Measurements from ENCODE around the gene ANXA4. TPM values are rescaled to one million over a fixed set of nuclear protein-coding genes. Genes with fewer than 3 reads are reported as not detected.
"Not testable (repeated sequence)": the region's sequence is repeated elsewhere in the genome, so short reads cannot be mapped to it uniquely, and the experiment has no call there.

The ANXA4 gene
- total RNA-seq, 1 donor from 2014 or later: 27.5 TPM

DNA sequence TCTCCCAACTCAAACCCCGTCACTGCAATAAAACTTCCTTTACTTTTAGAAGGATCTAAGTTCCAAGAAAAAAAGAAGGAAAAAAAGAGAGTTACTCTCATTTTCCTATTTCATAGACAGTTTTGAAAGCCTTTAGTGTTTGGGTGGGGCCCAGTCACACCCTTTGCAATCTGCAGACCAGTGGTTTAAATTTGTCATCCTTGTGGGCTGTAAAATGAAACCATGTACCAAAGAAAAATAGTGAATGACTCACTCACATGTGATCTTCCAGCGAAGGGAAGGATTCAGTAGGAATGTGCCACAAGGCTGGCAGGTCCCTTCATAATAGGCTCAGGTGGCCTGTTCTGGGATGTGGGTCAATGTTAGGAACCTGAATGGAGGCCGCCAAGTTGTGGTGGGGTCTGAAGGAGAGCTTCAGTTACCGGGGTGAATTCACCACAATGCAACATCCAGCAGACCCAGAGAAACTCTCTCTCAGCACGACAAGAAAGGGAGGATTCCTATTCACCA, 28.3 kb downstream of the ANXA4 start:
- peak; percentile 66 for ATAC-seq
- no peak for DNase-seq (ENCODE audit: missing footprints)
- intact Hi-C loops (cut with DNase I): no loop called here

GRCh38 chr2:69770747-69771146, 28.8 kb downstream of the ANXA4 start:
- ATAC-seq (no peak), DNase-seq (ENCODE audit: missing footprints) (no peak)
- intact Hi-C loops (cut with DNase I): no loop called here

- intact Hi-C loops (cut with DNase I): no loop called here
- ATAC-seq (no peak), DNase-seq (ENCODE audit: missing footprints) (no peak)
Measured at GRCh38 chr2:69771461-69771860, 29.5 kb downstream of the ANXA4 start.

DNA sequence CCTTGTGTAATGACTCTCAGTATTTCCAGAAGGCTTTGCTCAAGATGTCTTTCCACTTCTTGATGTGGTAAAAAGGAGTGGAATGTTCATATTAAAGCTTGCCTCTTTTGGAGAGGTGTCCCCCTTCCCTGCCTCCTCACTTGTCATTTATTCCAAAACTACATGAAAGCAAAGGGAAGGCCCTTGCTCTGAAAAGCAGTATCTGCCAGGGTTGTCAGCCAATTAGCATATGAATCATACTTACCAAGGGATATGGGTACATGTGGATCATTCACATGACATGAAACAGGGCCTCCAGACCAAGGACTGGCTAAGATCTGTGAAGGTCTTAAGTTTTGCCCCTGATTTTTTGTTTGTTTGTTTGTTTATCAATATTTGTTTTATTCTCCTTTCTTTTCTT, 31.3 kb downstream of the ANXA4 start:
- intact Hi-C loops (cut with DNase I): no loop called here
- ATAC-seq (no peak), DNase-seq (ENCODE audit: missing footprints) (no peak)

- ATAC-seq; DNase-seq (ENCODE audit: missing footprints); intact Hi-C loops (cut with DNase I): not testable (repeated sequence)
Measured at GRCh38 chr2:69774258-69774983, 32.5 kb downstream of the ANXA4 start.

DNA sequence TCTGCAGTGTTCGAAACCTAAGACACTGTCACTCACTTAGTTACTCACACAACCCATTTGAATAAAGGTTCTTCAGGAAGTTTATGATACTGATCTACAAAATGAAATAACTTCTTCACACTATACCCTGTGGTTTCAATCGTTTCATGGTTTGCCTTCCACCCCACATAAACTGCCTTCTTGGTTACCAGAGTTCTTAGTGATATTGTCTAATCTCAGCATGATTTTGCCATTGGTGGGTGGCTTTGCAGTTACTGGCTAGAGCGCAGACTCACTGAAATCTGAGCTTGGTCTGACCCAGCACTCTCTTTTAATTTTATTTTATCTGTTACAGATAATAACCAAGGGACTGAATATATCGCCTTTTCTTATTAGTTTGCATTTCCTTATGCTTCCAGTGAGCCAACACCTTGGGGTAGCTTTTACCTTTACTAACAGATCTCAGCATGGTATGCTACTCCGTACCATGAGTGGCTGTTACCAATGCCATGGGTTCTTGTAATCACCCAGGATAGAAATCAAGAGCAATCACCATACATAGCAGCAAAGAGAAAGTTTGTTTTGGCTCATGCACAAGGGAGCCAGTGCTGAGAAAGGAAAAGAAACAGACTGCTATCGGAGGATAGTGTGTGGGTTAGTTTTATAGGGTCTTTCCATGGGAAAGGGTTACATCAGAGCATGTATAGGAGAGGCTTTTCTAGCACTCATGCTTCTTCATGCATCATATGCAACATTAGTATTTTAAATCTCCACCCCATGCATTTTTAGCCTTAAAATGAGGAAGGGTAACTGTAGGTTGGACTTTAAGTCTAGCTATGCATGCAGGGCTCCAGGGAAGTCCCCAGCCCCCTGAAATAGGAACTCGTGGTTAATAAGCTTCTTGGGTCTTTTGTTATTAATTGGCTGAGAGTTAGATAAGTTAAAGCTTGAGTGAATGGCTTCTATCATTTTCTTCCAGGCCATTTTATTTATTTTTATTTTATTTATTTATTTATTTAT, 33.3 kb downstream of the ANXA4 start:
- intact Hi-C loops (cut with DNase I): no loop called here
- ATAC-seq: no peak
- DNase-seq (ENCODE audit: missing footprints): no peak

DNA sequence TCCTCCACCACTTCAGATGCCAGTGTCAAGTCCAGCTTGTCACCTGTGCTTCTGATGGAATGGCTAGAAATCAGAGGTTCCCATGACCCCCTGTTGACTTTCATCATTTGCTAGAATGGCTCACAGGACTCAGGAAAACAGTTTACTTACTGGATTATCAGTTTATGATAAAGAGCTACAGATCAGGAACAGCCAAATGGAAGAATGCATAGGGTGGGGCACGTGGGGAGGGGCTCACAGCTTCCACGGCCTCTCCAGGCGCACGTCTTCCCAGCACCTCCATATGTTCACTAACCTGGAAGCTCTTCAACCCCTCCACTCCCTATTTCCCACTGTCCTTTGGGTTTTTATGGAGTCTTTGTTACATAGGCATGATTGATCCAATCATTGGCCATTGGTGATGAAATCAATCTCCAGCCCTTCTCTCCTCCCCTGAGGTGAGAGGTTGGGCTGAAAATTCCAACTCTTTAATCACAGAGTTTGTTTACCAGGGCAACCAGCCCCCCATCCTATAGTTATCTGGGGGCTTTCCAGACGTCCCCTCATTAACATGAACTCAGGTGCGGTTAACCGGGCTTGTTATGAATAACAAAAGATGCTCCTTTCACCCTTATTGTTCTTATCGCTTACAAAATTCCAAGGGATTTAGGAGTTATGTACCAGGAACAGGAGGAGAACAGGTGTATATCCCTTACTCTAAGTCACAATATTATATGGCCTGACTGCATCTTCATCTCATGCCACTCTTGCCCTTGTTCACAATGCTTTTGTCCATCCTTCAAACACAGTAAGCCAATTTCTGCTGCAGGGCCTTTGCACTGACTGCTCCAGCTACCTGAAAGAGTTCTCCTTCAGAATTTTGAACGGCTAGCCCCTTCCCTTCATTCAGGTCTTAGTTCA, 35.2 kb downstream of the ANXA4 start:
- intact Hi-C loops (cut with DNase I): no loop called here
- DNase-seq (ENCODE audit: missing footprints) (no peak), ATAC-seq (no peak)

DNA sequence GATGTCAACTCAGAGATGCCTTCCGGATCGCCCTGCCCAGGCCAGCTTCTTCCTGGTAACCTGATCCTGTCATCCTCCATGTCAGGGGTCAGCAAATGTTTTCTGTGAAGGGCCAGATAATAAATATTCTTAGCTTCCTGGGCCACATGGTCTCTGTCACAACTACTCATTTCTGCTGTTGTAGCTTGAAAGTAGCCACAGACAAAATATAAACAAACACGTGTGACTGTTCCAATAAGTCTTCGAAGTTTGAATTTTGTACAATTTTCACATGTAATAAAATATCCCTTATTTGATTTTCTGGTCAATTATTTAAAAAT, 35.8 kb downstream of the ANXA4 start:
- no peak for ATAC-seq
- no peak for DNase-seq (ENCODE audit: missing footprints)
- intact Hi-C loops (cut with DNase I): no loop called here

DNA sequence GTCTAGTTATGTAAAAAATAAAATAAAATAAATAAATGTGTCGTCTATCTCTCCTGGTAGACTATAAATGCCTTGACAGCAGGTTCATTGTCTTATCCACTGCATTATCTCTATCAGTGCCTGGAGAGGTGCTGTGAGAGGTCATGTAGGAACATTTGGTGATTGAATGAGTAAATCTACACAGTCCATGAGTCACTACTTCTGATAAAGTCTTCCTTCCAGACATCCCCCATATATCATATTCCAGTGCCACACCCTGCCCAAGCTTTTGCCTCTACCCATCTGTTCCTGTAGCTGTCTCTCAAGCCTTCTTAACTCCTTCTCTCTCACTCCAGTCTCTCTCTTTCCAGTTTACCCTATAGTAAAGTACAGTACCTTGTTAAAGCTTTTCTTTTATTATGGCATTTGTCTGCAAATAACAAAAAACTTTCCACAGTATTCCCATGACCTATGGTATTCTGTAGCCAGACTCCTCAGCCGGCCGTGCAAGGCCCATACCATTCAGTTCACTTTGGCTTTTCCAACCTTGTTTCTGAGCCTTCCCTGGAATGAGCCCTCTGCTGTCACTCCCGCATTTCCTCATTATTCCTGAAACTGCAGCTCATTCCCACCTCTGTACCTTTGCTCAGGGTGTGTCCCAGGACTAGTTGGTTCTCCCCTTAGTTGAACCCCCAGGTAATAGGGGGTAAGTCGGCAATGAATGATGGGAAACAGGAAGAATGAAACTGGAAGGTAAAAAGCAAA, 37.5 kb downstream of the ANXA4 start:
- DNase-seq (ENCODE audit: missing footprints) (no peak), ATAC-seq (no peak)
- intact Hi-C loops (cut with DNase I): no loop called here

GRCh38 chr2:69780921-69781320, 39.0 kb downstream of the ANXA4 start:
- no peak for ATAC-seq
- intact Hi-C loops (cut with DNase I): no loop called here

GRCh38 chr2:69781321-69782248, 39.7 kb downstream of the ANXA4 start:
- DNase-seq (ENCODE audit: missing footprints) (no peak), ATAC-seq (no peak)
- intact Hi-C loops (cut with DNase I): no loop called here

More at GRCh38 chr2:69780921-69781320, 39.0 kb downstream of the ANXA4 start:
- DNase-seq (ENCODE audit: missing footprints): no peak

DNA sequence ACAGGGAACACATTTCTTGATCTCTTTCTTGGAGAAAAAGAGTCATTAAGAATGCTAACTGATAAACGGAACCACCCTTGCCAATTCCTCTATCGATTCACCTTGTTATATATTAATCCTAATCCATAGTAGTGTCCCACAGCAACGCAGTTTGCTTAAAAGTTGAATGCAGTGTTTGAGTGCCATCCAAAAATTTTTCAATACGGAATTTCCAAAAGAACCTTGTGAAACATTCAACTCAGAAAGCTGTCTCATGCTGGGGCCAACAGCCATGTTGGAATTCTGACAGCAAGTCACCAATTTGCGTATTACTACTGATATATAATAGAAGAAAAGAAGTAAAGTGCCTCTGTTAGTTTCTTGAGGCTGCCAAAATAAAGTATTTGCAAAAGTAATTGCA, 42.3 kb downstream of the ANXA4 start:
- DNase-seq (ENCODE audit: missing footprints): no peak
- ATAC-seq: no peak
- intact Hi-C loops (cut with DNase I): no loop called here

- intact Hi-C loops (cut with DNase I): no loop called here
- DNase-seq (ENCODE audit: missing footprints) (no peak), ATAC-seq (no peak)
Measured at GRCh38 chr2:69785358-69785757, 43.4 kb downstream of the ANXA4 start.

DNA sequence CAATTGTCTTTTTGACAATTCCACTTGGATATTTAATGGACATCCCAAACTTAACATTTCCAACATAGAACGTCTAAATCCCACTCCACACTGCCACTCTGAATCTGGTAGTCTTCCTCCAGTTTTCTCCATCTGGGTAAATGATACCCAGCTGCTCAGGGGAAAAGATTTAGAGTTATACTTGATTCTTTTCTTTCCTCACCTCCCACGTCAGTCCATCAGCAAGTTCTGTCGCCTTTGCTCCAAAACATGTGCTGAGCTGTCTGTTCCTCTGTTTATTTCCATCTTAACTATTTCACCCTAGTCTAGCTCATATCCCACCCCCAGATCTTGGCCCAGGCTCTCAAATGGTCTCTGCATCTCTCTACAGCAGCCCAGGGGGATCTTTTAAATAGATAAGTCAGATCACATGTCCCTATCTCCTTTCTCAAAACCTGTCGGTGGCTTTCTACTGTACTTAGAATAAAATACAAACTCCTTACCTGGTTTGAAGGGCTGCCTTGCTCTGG, 44.2 kb downstream of the ANXA4 start:
- intact Hi-C loops (cut with DNase I): no loop called here
- DNase-seq (ENCODE audit: missing footprints) (no peak), ATAC-seq (no peak)

GRCh38 chr2:69789175-69789721, 47.3 kb downstream of the ANXA4 start:
- intact Hi-C loops (cut with DNase I): no loop called here
- ATAC-seq (no peak), DNase-seq (ENCODE audit: missing footprints) (no peak)

DNA sequence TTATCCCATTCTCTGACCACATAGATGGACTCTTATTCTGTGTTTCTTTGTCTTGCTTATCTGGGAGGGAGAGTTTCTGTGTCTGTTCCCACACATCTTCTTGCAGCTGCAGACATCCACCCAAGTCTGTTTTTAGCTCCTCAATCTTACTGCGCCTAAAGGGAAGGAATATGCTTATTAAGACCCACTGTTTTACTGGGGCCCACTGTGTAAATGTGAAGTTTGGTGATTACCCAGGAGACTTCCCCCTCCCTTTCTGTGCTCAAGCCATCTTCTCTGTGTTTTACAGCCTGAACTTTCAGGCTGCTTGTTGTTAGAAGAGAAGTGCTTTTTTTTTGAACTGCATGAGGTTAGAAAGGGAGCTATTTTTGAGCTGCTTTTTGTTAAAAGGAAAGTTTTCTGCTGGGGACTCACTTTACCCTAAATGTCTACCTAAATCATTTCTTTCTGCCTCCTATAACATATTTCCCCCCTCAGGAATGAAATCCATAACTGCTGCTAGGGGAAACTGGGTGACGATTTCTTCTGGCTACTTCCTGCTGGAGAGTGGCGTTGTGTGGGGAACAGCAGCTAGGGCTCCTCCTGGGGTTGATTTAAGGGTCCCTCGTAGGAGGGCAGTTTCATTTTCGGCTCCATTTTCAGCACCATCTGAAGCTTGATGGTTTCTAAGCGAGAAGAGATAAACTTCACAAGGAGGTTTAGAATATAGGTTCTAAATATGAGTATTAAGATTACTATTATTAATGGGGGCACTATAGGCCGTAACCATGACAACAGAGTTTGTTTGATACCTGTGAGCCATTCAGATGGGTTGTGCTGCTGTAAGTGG, 48.1 kb downstream of the ANXA4 start:
- ATAC-seq (no peak), DNase-seq (ENCODE audit: missing footprints) (no peak)
- intact Hi-C loops (cut with DNase I): no loop called here
